Neural cell (in vitro differentiated cells): Measurements from ENCODE around the gene PRDM9. TPM values are rescaled to one million over a fixed set of nuclear protein-coding genes. Genes with fewer than 3 reads are reported as not detected.

Source experiments
- H2AFZ ChIP-seq: fragments of 200-600, 300-800 bp; sonication (generic), shearing (Covaris generic); 2 replicates; pipeline ENCODE4 v1.6.0; 2014; ENCODE audit warnings: low read depth, mild to moderate bottlenecking, antibody characterized with exemption, low read length, moderate library complexity
- H3F3A ChIP-seq: fragments of 200-600 bp; shearing (Covaris generic); 2 replicates; pipeline ENCODE4 v1.6.1; 2016; ENCODE audit warnings: mild to moderate bottlenecking, moderate library complexity, mixed read lengths, antibody characterized with exemption, low read length; ENCODE audit not compliant: insufficient read depth, poor library complexity, severe bottlenecking
- H3K27ac ChIP-seq: fragments of 200-600, 300-800 bp; sonication (generic), shearing (Covaris generic); 2 replicates; pipeline ENCODE4 v1.5.1; 2014; ENCODE audit warnings: mild to moderate bottlenecking, low read length, moderate library complexity
- H3K27me3 ChIP-seq: fragments of 300-800, 200-600 bp; sonication (generic), shearing (Covaris generic); 2 replicates; pipeline ENCODE4 v1.6.0; 2014; ENCODE audit warnings: mild to moderate bottlenecking, low read depth, low read length, moderate library complexity; ENCODE audit not compliant: insufficient read depth
- H3K36me3 ChIP-seq: fragments of 300-800, 200-600 bp; sonication (generic), shearing (Covaris generic); 2 replicates; pipeline ENCODE4 v1.5.1; 2014; ENCODE audit warnings: mild to moderate bottlenecking, antibody characterized with exemption, low read length, moderate library complexity; ENCODE audit not compliant: insufficient read depth
- H3K4me2 ChIP-seq: fragments of 300-800, 200-600 bp; sonication (generic), shearing (Covaris generic); 2 replicates; pipeline ENCODE4 v1.6.0; 2014; ENCODE audit warnings: mild to moderate bottlenecking, low read length
- H3K4me3 ChIP-seq: fragments of 300-800, 200-600 bp; sonication (generic), shearing (Covaris generic); 2 replicates; pipeline ENCODE4 v1.5.1; 2014; ENCODE audit warnings: mild to moderate bottlenecking, low read length, moderate library complexity
- H3K79me2 ChIP-seq: fragments of 200-600 bp; shearing (Covaris generic); replicated peaks from 2 replicates; pipeline ENCODE4 v1.6.0; 2014; ENCODE audit warnings: mild to moderate bottlenecking, low read length, moderate library complexity; ENCODE audit not compliant: insufficient read depth
- H3K9ac ChIP-seq: fragments of 300-800, 200-600 bp; sonication (generic), shearing (Covaris generic); 2 replicates; pipeline ENCODE4 v1.6.1; 2016; ENCODE audit warnings: mild to moderate bottlenecking, low read length, mixed read lengths
- H3K9me2 ChIP-seq: fragments of 200-600 bp; shearing (Covaris generic); 2 replicates; pipeline ENCODE4 v1.6.1; 2016; ENCODE audit warnings: mild to moderate bottlenecking, low read length, mixed read lengths; ENCODE audit not compliant: insufficient read depth
- H3K9me3 ChIP-seq: fragments of 200-600, 300-800 bp; sonication (generic), shearing (Covaris generic); 2 replicates; pipeline ENCODE4 v1.6.1; 2016; ENCODE audit warnings: mild to moderate bottlenecking, mixed run types, low read length, moderate library complexity, mixed read lengths
- H4K20me1 ChIP-seq: fragments of 200-600 bp; shearing (Covaris generic); 2 replicates; pipeline ENCODE4 v1.6.1; 2016; ENCODE audit warnings: mild to moderate bottlenecking, mixed run types; ENCODE audit not compliant: insufficient read depth
- CTCF ChIP-seq: fragments of 450-650 bp; IDR thresholded peaks from 2 replicates; pipeline ENCODE4 v1.5.1; 2014; ENCODE audit warnings: antibody characterized with exemption, mild to moderate bottlenecking, moderate library complexity; ENCODE audit not compliant: poor library complexity, severe bottlenecking
- EP300 ChIP-seq: fragments of 450-650 bp; conservative IDR thresholded peaks from 2 replicates; pipeline ENCODE4 v1.6.1; 2014; ENCODE audit warnings: antibody characterized with exemption, mild to moderate bottlenecking, moderate library complexity; ENCODE audit not compliant: poor library complexity, severe bottlenecking
- EZH2 ChIP-seq: fragments of 200-600, 300-800 bp; shearing (Covaris generic), sonication (generic); IDR thresholded peaks from 2 replicates; pipeline ENCODE4 v1.6.1; 2014; ENCODE audit warnings: antibody characterized with exemption, low read length, borderline replicate concordance, mild to moderate bottlenecking; ENCODE audit not compliant: insufficient read depth, poor library complexity, severe bottlenecking
- MXI1 ChIP-seq: fragments of 450-650 bp; conservative IDR thresholded peaks from 2 replicates; pipeline ENCODE4 v1.6.1; 2014; ENCODE audit warnings: antibody characterized with exemption, mild to moderate bottlenecking; ENCODE audit not compliant: poor library complexity, severe bottlenecking
- POLR2AphosphoS5 ChIP-seq: IDR thresholded peaks from 2 replicates; pipeline ENCODE4 v1.6.1; 2012
- RAD21 ChIP-seq: fragments of 450-650 bp; conservative IDR thresholded peaks from 2 replicates; pipeline ENCODE4 v1.6.1; 2014; ENCODE audit warnings: antibody characterized with exemption, mild to moderate bottlenecking, moderate library complexity
- REST ChIP-seq: IDR thresholded peaks from 2 replicates; pipeline ENCODE4 v1.6.1; 2012; ENCODE audit warnings: borderline replicate concordance
- SMC3 ChIP-seq: fragments of 450-650 bp; conservative IDR thresholded peaks from 2 replicates; pipeline ENCODE4 v1.6.1; 2014; ENCODE audit warnings: antibody characterized with exemption, mild to moderate bottlenecking, moderate library complexity; ENCODE audit not compliant: poor library complexity
- TAF1 ChIP-seq: IDR thresholded peaks from 2 replicates; pipeline ENCODE4 v1.6.1; 2012; ENCODE audit warnings: low read depth
- polyA plus RNA-seq: library from polyadenylated mRNA; depleted of rRNA; stranded (reverse); fragments of >200 nt; gene quantifications from 2 replicates; pipeline ENCODE4 v1.2.3, GENCODE V29; 2014

Gene PRDM9
- polyA plus RNA-seq, 1 donor from 2014 or later, result not detected

- no peaks in the 10 kb centered on the region for H4K20me1 ChIP-seq
- H3K9me3 ChIP-seq, result no peaks in the 10 kb centered on the region
- no peak overlapping the region for H2AFZ ChIP-seq
- H3K36me3 ChIP-seq, result no peaks in the 10 kb centered on the region
- no peak overlapping the region for H3K4me3 ChIP-seq
- no peaks in the 10 kb centered on the region for H3K27me3 ChIP-seq
- H3K27ac ChIP-seq, result no peak overlapping the region
- H3K9ac ChIP-seq, result no peak overlapping the region
- TF ChIP-seq MXI1 (no peak), CTCF (no peak), REST (no peak), EP300 (no peak), SMC3 (no peak), EZH2 (no peak)
- H3K4me2 ChIP-seq, result no peak overlapping the region
- no peaks in the 10 kb centered on the region for H3K79me2 ChIP-seq
- H3K9me2 ChIP-seq, result no peaks in the 10 kb centered on the region
- no peaks in the 10 kb centered on the region for H3F3A ChIP-seq
These were observed 48.2 kb upstream of the PRDM9 start for GRCh38 chr5:23459214-23459613.

GRCh38 chr5:23461576-23461975 is 45.8 kb upstream of the PRDM9 start:
- Histone ChIP-seq H3K79me2 (no peaks in the 10 kb centered on the region), H3K4me3 (no peak overlapping the region), H4K20me1 (no peaks in the 10 kb centered on the region), H3F3A (no peaks in the 10 kb centered on the region), H3K27me3 (no peaks in the 10 kb centered on the region), H3K27ac (no peak overlapping the region), H3K36me3 (no peaks in the 10 kb centered on the region), H3K9me3 (no peaks in the 10 kb centered on the region), H3K9ac (no peak overlapping the region), H3K9me2 (no peaks in the 10 kb centered on the region), H3K4me2 (no peak overlapping the region), H2AFZ (no peak overlapping the region)
- TF ChIP-seq REST, result no peak
- TF ChIP-seq TAF1, result no peak
- TF ChIP-seq MXI1, result no peak
- TF ChIP-seq EP300, result no peak
- TF ChIP-seq SMC3, result no peak
- TF ChIP-seq CTCF, result no peak
- TF ChIP-seq EZH2, result no peak
- TF ChIP-seq POLR2AphosphoS5, result no peak
- no peak for TF ChIP-seq RAD21
